AG04449 (cell line): ENCODE results near the gene ZP4.

Experiments
- CTCF ChIA-PET: fragments of 350-600 bp; formaldehyde crosslinking; extraction: SDS; loops from one replicate; lab custom pipeline; 2021; ENCODE audit warnings: antibody characterized with exemption; lab: Yijun Ruan, JAX
- POLR2A ChIA-PET: fragments of 400-600, 350-600 bp; formaldehyde crosslinking; extraction: SDS; loops from one replicate; lab custom pipeline; 2020; ENCODE audit warnings: antibody characterized with exemption, inconsistent platforms; lab: Yijun Ruan, JAX
- DNase-seq: peaks from one replicate; pipeline ENCODE4 v3.0.0-alpha.2; 2010; ENCODE audit warnings: low read depth, low spot score
- H3K4me3 ChIP-seq: 2 replicates; pipeline ENCODE4 v1.5.1; 2011; ENCODE audit warnings: low read depth, mild to moderate bottlenecking, control low read depth, low read length
- TF ChIP-seq, protein P1 (sequence below): IDR thresholded peaks from one replicate; pipeline ENCODE4 v1.5.1; 2011; ENCODE audit warnings: mild to moderate bottlenecking, moderate library complexity, low read length, control low read depth, inconsistent platforms; ENCODE audit not compliant: insufficient read depth; ENCODE audit errors: missing control alignments

ZP4 gene

DNA sequence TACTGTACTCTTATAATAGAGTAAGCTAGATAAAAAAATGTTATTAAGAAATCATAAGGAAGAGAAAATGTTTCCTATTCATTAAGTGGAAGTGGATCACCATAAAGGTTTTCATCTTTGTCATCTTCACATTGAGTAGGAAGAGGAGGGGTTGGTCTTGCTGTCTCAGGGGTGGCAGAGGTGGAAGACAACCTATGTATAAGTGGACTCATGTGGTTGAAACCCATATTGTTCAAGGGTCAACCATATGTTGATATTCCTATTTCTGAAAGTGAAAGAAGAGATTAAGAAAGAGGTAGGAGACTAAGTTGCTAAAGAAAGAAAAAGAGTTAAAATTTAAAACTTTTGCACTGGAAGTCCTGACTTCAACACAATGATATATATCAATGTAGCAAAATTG is 4.9 kb upstream of the ZP4 start:
- TF ChIP-seq, protein P1, sequence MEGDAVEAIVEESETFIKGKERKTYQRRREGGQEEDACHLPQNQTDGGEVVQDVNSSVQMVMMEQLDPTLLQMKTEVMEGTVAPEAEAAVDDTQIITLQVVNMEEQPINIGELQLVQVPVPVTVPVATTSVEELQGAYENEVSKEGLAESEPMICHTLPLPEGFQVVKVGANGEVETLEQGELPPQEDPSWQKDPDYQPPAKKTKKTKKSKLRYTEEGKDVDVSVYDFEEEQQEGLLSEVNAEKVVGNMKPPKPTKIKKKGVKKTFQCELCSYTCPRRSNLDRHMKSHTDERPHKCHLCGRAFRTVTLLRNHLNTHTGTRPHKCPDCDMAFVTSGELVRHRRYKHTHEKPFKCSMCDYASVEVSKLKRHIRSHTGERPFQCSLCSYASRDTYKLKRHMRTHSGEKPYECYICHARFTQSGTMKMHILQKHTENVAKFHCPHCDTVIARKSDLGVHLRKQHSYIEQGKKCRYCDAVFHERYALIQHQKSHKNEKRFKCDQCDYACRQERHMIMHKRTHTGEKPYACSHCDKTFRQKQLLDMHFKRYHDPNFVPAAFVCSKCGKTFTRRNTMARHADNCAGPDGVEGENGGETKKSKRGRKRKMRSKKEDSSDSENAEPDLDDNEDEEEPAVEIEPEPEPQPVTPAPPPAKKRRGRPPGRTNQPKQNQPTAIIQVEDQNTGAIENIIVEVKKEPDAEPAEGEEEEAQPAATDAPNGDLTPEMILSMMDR, result no peak
- CTCF ChIA-PET, result no interaction called here
- POLR2A ChIA-PET, result no interaction called here
- H3K4me3 ChIP-seq, result no peak overlapping the region
- DNase-seq, result no peak

DNA sequence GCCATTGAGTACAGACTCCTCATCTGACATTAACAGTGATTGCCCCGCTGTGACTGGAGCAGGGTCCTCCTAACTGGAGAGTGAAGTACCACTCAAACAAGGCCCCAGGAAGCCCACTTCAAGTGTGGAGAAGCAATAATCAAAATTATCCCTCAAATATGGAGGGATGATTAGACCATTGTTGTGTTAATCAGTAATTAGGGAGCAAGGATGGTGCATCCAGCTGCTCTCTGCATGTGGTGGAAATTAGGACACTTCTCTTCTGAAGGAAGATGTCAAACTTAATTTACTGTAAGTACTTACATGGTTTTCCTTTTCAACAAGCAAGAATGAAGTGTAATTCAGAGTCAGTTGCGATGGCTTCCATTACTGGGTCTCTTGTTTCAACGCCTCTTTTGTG is 3.4 kb upstream of the ZP4 start:
- POLR2A ChIA-PET, result no interaction called here
- TF ChIP-seq, protein P1, result no peak
- no peak for DNase-seq
- CTCF ChIA-PET, result no interaction called here
- no peak overlapping the region for H3K4me3 ChIP-seq

DNA sequence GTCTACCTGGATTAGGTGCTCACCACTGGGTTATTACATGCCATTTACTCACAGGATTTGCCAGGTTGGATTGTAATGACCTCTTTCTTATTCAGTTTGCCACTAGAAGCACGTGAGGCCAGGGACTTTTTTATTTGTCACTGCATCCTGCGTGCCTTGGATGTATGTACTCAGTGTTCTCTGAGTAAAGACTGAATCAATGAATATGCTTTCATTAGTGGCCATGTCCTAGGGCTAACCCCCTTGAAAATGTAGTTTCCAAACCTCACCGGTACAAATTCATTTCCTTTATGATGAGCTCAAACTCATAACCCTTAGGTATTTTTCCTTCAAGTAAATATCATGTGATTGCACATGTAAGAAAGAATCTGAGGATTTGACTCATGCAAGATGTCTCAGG is 1.3 kb upstream of the ZP4 start:
- no peak overlapping the region for H3K4me3 ChIP-seq
- CTCF ChIA-PET, result no interaction called here
- no peak for DNase-seq
- TF ChIP-seq, protein P1, result no peak
- POLR2A ChIA-PET, result no interaction called here

DNA sequence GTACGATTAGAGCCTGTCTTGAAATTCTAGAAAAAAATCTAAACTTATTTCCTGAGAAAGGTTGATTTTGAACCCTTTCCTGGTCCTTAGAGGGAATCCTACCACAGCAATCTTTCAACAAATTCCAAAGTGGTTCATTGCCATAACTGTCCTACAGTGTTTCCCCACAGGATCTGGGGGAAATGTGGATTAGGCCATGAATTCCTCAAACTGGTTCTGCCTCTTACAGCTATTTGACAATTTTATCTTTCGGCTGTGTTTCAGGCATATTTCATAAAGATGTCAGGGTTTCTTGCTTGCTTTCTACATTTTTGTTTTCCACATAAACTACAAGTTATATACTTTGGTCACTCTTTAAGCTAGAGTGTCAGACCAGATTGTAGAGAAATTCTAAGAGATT is 544 bp upstream of the ZP4 start:
- ChIA-PET POLR2A (no interaction called here), CTCF (no interaction called here)
- no peak for DNase-seq
- TF ChIP-seq, protein P1, result no peak
- H3K4me3 ChIP-seq, result no peak overlapping the region

DNA sequence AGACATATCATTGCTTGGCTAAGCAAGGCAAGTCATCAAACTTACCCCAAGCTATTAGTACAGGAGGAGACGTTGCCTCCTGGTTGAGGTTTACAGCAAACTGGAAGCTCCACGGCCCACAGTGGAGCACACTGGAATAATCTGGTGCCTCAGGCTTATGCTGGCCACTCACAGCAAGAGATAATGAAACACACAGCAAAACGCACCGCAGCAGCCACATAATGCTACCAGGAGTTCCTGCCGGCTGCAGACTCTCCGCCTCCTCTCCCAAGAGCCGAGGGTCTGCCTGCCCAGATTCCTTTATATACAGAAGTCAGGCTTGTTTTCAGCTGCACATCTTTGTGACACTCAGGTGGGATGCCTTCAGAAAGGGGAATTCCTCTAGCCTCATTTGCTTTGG is 306 bp downstream of the ZP4 start:
- ChIA-PET CTCF (no interaction called here), POLR2A (no interaction called here)
- TF ChIP-seq, protein P1, result no peak
- no peak for DNase-seq
- H3K4me3 ChIP-seq, result no peak overlapping the region

DNA sequence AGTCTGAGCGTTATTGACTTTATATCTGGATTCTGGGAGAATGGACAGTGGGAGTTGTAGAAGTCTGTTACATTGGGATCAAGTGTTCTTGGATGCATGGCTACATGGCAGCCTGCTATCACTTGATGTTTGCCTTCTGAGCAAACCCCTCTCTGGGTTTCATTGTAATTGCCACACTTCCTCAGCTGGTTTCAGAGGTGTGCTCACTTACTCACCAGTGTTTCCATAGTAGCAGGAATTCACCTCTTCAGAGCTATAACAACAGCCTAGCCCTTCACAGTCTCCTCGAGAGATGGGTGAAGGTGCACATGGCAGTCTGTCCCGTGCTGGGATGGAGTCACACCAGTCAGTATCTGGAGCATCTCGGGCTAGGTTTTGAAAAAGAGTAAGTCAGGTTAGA is 2.6 kb downstream of the ZP4 start:
- TF ChIP-seq, protein P1, result no peak
- CTCF ChIA-PET, result no interaction called here
- no peak for DNase-seq
- POLR2A ChIA-PET, result no interaction called here
- H3K4me3 ChIP-seq, result no peak overlapping the region
